HG03457 (cell line): ENCODE measurements around the gene CDH9.

Experiments used
- ATAC-seq: cut with Tn5 transposase; IDR thresholded peaks from one replicate; pipeline ENCODE4 v1.9.1; 2021; ENCODE audit warnings: moderate number of reproducible peaks; ENCODE audit not compliant: unreplicated experiment

Gene CDH9

DNA sequence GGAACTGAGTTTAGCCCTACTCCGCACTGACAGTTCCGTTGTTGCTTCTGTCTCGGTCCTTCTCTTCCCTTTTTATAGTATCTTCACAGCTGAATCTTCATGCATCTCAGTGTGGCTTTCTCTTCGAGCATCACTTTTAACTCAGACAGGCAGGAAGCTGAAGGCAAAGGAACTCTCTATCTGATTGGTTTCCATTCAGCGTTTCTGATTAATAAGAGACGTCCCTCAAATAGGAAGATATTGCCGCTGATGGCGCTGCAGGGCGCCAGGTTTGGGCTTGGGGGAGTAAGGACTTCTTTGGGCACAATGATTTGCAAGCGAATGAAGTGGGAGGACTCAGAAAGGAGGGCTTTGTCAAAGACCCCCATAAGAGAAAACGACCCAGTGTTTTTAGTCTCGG is at the start of gene CDH9:
Gene CDH9 (minus strand): TSS at position 111 of the 400 bp plus-strand sequence. CDS start 50,253 bp downstream, outside the sequence.
- ATAC-seq, result no peak

GRCh38 chr5:27087747-27088146 is 49.4 kb upstream of the CDH9 start:
- ATAC-seq, result no peak

DNA sequence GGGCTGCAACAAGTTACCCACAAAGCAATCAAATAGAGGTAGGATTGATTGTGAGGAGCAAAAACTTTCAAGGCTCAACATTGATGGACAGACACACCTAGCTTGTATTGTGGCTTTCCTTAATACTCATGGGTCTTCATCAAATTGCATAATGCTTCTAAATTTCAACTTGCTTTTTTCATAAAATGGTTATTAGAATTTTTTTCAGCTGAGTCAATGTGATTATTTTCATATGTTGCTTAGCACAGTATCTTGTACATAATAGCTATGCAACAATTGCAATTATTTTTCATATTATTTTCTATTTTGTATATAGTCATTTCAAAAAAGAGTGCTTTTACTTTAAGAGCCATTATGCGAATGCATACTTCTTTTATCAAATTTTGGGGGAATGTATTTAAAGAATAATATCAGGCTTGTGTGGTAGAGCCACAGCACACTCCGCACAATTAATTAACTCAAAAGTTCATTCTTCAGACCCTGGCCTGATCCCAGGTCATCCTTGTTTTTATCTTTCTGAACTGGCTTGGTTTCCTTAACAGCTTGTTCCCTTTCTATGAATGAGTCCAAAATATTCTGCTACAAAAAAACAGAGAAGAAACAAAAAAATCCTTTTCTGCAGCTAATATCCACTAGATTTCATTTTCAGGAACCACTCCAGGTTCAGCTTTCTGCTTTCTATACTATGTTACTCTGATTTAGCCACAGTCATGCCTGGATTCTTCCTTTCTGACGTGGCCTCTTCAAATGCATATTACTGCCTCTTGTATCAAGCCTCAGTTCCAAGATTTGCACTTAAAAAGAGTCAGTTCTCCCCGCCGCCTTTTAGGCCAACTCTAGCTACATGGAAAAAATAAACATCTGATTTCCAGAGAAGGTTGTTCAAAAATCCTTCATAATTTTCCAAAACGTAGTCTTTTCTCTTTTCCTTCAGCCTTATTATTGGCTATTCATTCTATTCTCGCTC is 45.3 kb upstream of the CDH9 start:
- ATAC-seq, result no peak

DNA sequence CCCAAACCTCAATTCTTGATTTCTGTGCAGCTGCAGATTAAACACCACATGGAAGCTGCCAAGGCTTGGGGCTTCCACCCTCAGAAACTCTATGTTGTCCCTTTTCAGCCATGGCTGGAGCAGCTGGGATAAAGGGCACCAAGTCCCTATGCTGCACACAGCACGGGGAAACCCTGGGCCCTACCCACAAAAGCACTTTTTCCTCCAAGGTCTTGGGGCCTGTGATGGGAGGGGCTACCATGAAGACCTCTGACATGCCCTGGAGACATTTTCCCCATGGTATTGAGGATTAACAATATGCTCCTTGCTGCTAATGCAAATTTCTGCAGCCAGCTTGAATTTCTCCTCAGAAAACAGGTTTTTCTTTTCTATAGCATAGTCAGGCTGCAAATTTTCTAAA is 41.8 kb upstream of the CDH9 start:
- no peak for ATAC-seq

DNA sequence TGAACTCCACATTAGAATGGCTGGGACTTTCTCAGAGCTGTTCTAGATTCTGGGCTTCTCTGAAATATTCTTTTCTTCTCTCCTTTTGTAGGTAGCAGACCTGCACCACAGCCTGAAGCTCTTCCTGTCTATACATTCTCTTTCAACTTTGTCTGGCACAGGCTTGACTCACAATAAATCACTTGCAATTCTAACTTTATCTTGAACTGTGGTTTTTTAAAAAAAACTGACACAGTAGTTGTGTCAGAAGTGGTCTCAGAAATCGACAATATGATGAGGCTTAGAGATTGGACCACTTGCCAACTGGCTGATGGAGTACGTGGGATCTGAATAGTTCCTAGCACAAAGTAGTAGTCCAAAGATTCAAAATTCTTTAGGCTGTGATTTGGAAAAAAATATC is 24.1 kb upstream of the CDH9 start:
- no peak for ATAC-seq

DNA sequence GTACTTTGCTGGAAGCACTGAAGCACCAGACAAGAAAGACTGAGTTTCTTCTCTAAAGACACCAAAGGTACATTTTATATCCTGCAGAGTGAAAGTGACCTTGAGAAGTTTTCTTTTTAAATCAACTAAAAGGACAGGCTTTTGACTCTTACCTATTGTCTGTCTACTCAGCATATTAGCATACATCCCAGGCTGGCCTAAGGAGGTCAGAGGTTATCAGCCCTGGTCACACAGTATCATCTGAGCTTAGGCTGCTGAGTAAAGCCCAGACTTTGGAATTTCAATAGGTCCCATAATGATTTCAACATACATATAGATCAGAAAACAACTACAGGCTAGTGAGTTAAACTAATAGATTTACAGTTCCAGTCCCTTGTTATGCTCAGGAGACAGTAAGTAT is 10.1 kb upstream of the CDH9 start:
- no peak for ATAC-seq

DNA sequence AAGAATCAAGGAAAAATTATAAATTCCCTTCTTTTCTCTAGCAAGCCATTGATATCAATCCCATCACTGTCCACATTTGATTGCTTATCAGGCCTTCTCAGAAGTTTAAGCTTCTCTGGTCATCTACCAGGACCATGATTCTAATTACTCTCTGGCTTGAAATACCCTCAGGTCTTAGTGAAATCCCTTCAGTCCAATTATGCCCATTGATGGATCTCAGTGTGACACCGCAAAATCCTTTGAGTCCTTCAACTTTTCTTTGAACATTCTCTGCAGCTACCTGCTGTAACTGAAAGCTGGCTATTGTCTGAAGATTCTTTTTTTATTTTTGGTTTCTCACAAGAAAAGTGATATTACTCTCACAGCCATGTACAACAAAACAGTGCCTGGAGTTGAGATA is 3.0 kb upstream of the CDH9 start:
- ATAC-seq, result no peak

DNA sequence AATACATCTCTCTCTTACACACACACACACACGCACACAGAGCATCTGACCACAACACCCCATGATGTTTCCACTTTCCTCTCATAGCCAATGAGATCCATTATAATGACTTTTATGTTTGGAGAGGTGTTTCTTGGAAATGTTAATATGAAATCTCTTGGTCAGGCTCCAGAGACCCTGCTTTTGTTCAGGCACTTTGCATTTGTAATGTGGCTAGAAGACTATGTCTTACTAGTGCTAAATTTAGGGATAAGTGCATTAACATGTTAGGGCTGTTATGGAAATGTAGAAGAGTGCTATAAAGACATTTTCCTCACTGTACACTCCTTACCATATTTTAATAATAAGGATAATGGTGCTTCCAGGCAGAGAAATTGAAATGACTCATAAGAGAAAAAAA is 3.8 kb downstream of the CDH9 start:
- ATAC-seq, result no peak

- no peak for ATAC-seq
These were observed 11.6 kb downstream of the CDH9 start for GRCh38 chr5:27026801-27027200.

DNA sequence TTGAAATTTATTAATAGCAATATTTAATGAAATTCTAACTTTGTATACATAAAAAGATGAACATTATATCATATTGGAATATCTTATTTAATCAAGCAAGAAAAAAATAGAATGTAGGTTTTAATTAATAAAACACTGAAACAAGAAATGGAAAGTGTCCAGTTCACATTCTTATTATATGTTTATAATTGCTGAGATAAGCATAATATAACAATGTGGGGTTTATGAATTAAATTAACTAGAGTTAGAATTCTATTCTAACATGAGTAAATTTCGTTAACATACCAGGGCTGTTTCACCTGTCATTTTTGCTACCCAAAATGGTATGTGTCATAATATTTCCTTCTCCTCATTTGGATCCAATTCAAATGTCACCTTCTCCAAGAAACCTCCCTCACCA is 12.3 kb downstream of the CDH9 start:
- no peak for ATAC-seq

DNA sequence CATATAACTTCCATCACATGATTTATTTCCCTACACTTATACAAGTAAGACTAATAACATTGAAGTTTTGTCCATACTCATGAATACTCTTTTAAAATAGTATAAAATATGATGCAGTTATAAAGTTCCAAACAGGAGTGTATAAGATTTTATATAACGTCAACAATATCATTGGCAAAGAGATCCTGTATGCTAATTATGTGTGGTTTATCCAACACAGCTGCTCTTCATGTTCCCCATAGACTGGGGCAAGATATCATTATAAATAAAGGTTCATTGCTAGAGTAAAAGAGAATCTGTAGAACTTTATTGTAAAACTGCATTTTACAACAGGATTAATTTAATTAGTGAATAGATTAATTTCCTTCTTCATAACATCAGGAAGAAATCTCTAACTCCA is 16.9 kb downstream of the CDH9 start:
- no peak for ATAC-seq

DNA sequence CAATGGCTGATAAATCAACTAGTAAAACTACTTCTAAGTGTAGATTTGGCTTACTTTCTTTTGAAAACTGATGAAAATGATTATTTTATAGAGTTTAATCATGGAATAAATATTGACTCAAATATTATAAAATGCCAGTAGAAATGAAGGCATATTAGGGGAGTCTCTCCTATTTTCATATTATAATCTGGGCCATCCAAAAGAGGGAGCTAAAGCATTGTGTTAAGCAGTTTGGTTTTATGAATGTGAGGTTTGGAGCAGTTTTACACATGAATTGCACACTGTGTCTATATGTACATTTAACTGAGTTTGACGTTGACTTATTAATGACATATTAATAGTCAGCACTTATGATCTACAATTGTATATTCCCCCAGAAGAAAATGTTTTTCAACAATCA is 17.4 kb downstream of the CDH9 start:
- ATAC-seq, result no peak

DNA sequence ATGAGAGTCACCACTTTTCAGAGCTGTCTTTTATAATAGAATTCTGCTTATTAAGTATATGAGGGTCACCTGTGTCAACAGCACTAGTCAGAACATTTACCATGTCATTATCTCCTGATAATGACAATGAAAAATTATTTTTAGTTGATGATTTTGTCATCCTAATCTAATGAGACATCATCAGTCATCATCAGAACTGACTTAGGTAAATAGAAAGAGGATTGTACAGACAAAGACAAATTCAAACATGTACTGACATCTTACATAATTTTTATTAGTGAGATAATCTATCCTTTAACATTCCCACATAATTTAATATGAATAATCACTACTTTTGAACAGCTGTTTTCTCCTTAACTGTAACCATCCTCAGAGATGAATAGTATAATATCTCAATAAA is 22.6 kb downstream of the CDH9 start:
- no peak for ATAC-seq

DNA sequence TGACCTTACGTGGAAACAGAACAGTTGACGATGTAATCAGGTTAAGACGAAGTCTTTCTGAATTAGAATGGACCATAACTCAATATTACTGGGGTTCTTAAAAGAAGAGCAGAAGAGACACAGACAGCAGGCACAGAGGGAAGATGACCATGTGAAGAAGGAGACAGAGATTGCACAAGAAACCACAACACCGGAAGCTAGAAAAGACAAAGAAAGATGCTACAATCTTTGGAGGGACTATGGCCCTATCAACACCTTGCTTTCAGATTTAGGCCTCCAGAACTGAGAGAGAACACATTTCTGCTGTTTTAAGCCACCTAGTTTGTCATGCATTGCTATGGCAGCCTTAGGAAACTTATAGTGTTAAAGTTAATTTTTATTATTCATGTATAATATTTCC is 27.1 kb downstream of the CDH9 start:
- ATAC-seq, result no peak

DNA sequence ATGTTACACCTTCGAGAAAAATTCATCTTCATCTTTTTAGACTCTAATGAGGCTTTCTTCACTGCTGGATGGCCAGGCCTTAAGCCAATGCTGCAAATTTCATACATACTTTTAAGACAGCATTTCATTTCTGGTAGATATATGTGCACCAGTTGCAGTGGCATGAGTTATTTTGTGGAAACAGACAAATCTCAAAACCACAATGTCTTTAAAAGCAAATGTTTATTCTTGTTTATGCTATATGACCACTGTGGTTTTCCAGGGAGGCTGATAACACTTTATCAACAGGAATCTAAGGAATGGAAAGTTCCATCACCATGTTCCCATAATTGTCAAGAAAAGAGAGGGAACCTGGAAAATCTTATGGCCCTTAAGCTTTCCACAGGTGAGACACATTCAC is 27.7 kb downstream of the CDH9 start:
- no peak for ATAC-seq

GRCh38 chr5:27009540-27009915 is 28.9 kb downstream of the CDH9 start:
- ATAC-seq, result no peak

DNA sequence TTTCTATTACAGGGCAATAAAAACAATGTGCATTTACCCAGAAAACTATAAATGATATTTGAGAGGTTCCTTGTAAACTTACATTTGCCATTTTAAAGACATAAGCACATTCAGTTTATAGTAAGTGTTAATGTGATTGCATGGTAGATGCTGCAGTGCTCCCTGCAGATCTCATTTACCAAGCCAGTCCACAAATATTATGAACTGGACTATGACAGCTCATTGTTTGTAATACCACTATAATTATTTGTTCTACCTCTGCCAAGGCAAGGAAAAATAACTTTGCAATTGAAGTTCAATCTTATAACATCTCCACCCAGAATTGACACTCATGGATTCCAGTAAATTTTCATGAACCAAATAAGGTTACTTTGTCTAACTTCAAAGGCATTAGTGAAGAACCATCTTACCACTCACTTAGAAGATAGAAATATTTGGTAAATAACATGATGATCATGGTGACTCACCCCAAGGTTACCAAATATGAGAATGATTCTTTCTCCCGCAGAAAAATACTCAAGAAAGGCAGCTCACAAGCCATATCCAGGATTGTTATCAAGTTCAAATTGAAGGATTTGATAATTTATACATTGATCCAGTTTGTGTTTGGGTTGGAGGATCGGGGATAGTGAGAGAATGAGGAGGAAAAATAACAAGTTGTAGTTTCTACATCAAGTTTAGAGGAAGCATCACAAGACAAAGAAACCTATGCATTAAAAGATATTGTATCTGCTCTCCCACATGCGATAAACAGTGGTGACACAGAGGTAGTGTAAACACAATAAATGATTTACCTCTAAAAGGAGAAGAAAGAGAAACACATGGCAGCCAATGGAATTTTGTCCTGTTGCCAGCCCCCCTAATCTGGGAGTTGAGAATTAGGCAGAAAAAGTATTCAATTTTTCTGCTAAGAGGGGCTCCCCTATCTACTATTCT is 29.5 kb downstream of the CDH9 start:
- no peak for ATAC-seq

DNA sequence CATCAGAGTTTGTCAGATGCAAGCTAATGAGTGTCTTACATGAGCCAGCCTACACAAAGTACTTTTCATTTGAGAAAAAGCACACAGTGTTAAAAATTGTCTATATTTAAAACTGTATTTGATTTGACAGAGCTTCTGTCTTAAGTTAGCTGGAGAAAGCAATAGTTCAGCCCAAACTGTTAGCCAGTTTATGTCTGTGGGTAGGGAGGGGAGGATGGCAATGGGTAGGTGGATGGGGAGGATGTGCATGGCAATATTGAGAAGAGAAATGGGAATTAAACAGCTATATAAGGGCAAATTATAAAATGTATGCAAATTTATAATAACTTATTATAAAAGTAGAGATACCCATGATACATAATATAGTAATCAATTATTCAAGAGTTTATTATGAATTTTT is 31.3 kb downstream of the CDH9 start:
- ATAC-seq, result no peak

DNA sequence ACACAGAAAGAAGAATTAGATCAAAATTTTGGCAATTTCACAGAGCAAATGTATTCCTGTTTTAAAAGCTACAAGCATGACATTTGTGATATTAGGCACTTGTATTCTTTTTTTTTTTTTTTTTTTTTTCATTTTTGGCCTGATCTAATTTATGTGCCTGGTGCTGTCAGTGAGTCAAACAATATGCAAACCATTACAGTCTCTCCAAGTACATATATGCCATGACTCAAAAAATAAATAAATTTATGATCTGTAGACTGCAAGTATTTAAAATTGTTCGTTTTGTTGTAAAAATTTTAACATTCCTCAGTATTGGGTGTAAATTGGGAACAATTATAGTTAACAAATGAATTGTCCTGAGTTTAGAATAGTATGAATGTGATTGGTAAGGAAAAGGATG is 51.4 kb downstream of the CDH9 start:
- ATAC-seq, result no peak

DNA sequence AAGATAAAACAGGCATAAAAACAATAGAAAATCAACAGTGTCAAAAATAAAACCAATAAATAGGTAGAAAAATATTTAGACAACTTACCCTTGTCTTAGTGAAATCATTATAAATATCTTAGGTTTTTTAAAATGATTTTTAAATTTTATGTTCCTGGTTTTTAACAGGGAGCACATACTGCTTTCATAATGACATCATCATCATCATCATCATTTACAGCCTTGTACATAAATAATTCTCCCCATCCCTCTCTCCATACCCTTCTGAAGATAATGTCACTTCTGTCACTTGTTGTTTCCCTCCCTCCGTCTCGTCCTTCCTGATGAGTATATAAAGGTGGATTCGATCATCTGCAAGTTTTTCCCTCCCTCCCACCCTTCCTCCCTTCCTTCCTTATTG is 56.6 kb downstream of the CDH9 start:
- ATAC-seq, result no peak

GRCh38 chr5:26959290-26959689 is 79.1 kb downstream of the CDH9 start:
- no peak for ATAC-seq

DNA sequence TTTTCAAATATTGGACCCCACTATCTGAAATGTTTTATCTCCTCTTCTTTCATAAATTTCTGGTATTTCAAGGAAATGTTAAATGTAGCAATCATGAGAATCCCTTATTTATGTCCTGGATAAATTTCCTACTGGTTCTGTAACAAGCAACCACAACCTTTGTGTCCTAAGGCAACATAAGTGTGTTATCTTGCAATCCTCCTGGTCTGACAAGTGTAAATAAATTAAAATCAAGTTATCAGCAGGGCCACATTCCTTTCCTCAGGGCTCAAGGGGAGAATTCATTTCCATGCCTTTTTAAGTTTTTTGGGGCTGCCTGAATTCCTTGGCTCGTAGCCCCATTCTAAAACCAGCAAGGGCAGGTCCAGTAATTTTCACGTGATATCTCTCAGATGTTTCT is 83.2 kb downstream of the CDH9 start:
- ATAC-seq, result no peak
